Tibial nerve (tissue), 3 donors: ENCODE data around the gene CASP9.

ENCODE experiments used
- POLR2A ChIP-seq, 2 donors: fragments of 450-650 bp; IDR thresholded peaks; one replicate each; pipeline ENCODE4 v1.6.1; 2017; ENCODE audit warnings: antibody characterized with exemption in 2 of 2, mild to moderate bottlenecking in 2 of 2, moderate library complexity in 2 of 2
- TF ChIP-seq, protein P1 (sequence below), 5 experiments: fragments of 200-600 bp in 3 of 5; fragments of 450-650 bp in 2 of 5; sonication (generic) in 3 of 5; IDR thresholded peaks; one replicate each; pipeline ENCODE4 v1.5.1; 2016 to 2019; ENCODE audit warnings: antibody characterized with exemption in 5 of 5, mild to moderate bottlenecking in 3 of 5, moderate library complexity in 2 of 5

DNA sequence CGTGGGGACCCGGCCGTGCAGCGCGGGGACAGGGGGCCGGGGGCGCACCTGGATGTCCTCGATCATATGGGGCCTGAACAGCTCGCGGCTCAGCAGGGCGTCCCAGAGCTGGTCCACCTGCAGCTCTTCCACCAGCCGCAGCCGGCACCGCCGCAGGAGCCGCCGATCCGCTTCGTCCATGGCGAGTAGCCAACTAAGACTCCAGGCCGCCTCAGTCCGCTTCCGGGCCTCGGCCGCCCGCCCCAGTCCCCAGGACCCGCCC lies at the start of gene CASP9:
- TF ChIP-seq, protein P1, sequence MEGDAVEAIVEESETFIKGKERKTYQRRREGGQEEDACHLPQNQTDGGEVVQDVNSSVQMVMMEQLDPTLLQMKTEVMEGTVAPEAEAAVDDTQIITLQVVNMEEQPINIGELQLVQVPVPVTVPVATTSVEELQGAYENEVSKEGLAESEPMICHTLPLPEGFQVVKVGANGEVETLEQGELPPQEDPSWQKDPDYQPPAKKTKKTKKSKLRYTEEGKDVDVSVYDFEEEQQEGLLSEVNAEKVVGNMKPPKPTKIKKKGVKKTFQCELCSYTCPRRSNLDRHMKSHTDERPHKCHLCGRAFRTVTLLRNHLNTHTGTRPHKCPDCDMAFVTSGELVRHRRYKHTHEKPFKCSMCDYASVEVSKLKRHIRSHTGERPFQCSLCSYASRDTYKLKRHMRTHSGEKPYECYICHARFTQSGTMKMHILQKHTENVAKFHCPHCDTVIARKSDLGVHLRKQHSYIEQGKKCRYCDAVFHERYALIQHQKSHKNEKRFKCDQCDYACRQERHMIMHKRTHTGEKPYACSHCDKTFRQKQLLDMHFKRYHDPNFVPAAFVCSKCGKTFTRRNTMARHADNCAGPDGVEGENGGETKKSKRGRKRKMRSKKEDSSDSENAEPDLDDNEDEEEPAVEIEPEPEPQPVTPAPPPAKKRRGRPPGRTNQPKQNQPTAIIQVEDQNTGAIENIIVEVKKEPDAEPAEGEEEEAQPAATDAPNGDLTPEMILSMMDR (IDR thresholded peaks at IDR 0.05) = peak in 1 of 5 experiments; percentile 33
- peak in 1 of 2 donors; percentile 82 for TF ChIP-seq POLR2A (IDR thresholded peaks at IDR 0.05)
